Placental epithelial cell (primary cell): ENCODE results near the gene DOC2B. TPM values are rescaled to one million over a fixed set of nuclear protein-coding genes. Genes with fewer than 3 reads are reported as not detected.

Experiments
- total RNA-seq: library from RNA; depleted of rRNA; stranded (reverse); fragments of >200 nt; gene quantifications from 2 replicates; pipeline ENCODE4 v1.2.3, GENCODE V29; 2012

DOC2B gene
- total RNA-seq = under 0.01 TPM in 1 of 2 replicates, not detected in the other

GRCh38 chr17:181245-182049 is at the start of gene DOC2B:
Gene DOC2B, minus strand, starts transcription at chr17:181650. Its CDS starts 171 bp downstream, at chr17:181479.

DNA sequence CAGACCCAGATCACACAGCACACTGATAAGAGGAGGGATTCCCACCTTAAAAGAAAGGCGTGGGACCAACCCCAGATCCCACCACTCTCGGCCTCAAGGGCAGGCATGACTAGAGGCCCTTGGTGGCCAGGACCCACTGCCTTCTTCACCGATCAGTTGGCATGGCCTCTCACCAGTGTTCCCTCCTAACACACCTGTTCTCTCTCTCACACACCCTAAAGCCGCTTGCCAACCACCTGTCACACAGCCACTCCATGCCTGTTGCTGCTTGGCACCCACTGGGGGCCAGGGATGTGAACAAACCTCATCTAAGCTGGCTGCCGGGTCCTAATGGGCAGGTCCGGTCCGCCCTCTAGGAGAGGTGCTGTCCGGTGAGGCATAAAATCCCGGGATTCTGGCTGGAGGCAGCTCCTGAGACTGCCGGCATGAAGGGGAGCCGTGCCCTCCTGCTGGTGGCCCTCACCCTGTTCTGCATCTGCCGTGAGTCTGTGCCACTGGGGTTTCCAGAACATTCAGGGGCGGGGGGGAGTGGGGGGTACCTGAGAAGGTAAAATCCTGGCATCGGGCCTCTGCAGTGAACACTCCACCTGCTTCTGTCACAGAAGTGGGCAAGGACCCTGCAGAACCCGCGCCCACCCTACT is 44.2 kb downstream of the DOC2B start, which contains the start of gene SCGB1C2:
SCGB1C2 (plus strand) TSS at position 404 of the 642 bp plus-strand sequence; CDS start at position 426, 22 bp downstream.

Other genes starting within 250 kb of the DOC2B start
- not detected in 2 replicates for gene SCGB1C2, start 44.1 kb downstream of the DOC2B start, total RNA-seq
- gene RPH3AL, start 171.2 kb upstream of the DOC2B start, total RNA-seq = 0.79 and 1.8 TPM in 2 replicates